A549 (cell line): Measurements from ENCODE around the gene PM20D1.

Experiments
- BCL3 ChIP-seq: fragments of >200 bp; sonication (Bioruptor Twin); formaldehyde crosslinking; IDR thresholded peaks from 3 replicates; pipeline ENCODE4 v1.6.1; 2016
- BHLHE40 ChIP-seq: IDR thresholded peaks from 2 replicates; pipeline ENCODE4 v1.6.1; 2012; ENCODE audit warnings: low read depth, low read length, inconsistent platforms
- CHD2 ChIP-seq: fragments of 150-350 bp; IDR thresholded peaks from 2 replicates; pipeline ENCODE4 v1.6.1; 2014; ENCODE audit warnings: low read length; ENCODE audit not compliant: partially characterized antibody
- CTCF ChIP-seq: fragments of >200 bp; sonication (Bioruptor Twin); formaldehyde crosslinking; IDR thresholded peaks from 3 replicates; pipeline ENCODE4 v1.5.1; 2016
- KDM1A ChIP-seq: fragments of 200-600 bp; sonication (generic); IDR thresholded peaks from 2 replicates; pipeline ENCODE4 v1.6.1; 2016; ENCODE audit warnings: low read depth, mild to moderate bottlenecking
- MYC ChIP-seq: IDR thresholded peaks from 2 replicates; pipeline ENCODE4 v1.6.1; 2012; ENCODE audit warnings: mild to moderate bottlenecking, inconsistent platforms, low read length, improper control_type of control experiment, borderline replicate concordance
- NR3C1 ChIP-seq: fragments of >200 bp; sonication (Bioruptor Twin); formaldehyde crosslinking; IDR thresholded peaks from 3 replicates; pipeline ENCODE4 v1.6.1; 2017
- POLR2A ChIP-seq: IDR thresholded peaks from 2 replicates; pipeline ENCODE4 v1.6.1; 2012; ENCODE audit warnings: mild to moderate bottlenecking, low read length
- RARB ChIP-seq: fragments of 250-450 bp; sonication (Bioruptor Pico); IDR thresholded peaks from 2 replicates; pipeline ENCODE4 v1.8.0; 2021; ENCODE audit warnings: mild to moderate bottlenecking, moderate library complexity
- RCOR1 ChIP-seq: fragments of 150-350 bp; IDR thresholded peaks from 2 replicates; pipeline ENCODE4 v1.6.1; 2014; ENCODE audit warnings: antibody characterized with exemption, low read length, low read depth
- REST ChIP-seq: fragments of 200-600 bp; sonication (generic); IDR thresholded peaks from 2 replicates; pipeline ENCODE4 v1.6.1; 2016; ENCODE audit warnings: antibody characterized with exemption, mild to moderate bottlenecking, moderate library complexity
- RFX5 ChIP-seq: fragments of 450-650 bp; IDR thresholded peaks from 2 replicates; pipeline ENCODE4 v1.7.1; 2014; ENCODE audit warnings: antibody characterized with exemption, mild to moderate bottlenecking, moderate library complexity

- TF ChIP-seq POLR2A (no peak), BHLHE40 (no peak), RCOR1 (no peak), RFX5 (no peak), CHD2 (no peak), CTCF (no peak), RARB (CRISPR knock-in tag) (no peak), BCL3 (no peak), KDM1A (no peak), NR3C1 (no peak), MYC (no peak), REST (no peak)
Measured at GRCh38 chr1:205817364-205817763, 32.6 kb downstream of the PM20D1 start.
